Common myeloid progenitor, CD34-positive (primary cell): ENCODE results near the gene GPR162.

Experiments
- CTCF ChIA-PET: fragments of 350-600 bp; sonication (Branson Sonifier 250); formaldehyde crosslinking; loops from one replicate; lab custom pipeline; 2021; ENCODE audit warnings: antibody characterized with exemption; lab: Charles Lee
- POLR2A ChIA-PET: fragments of 350-600 bp; sonication (Branson Sonifier 250); formaldehyde crosslinking; loops from one replicate; lab custom pipeline; 2021; ENCODE audit warnings: antibody characterized with exemption; lab: Charles Lee
- DNase-seq, 3 donors: peaks; one replicate each; pipeline versions ENCODE4 v3.0.0 to v3.0.0-alpha.2; 2013
- H3K27ac ChIP-seq, 2 experiments: 1 replicate in 1 of 2; 2 replicates in 1 of 2; pipeline ENCODE4 v1.7.0; 2013; ENCODE audit warnings: inconsistent platforms in 2 of 2, low read length in 2 of 2, mild to moderate bottlenecking in 2 of 2, low read depth in 1 of 2, moderate library complexity in 1 of 2; ENCODE audit not compliant: severe bottlenecking in 2 of 2, insufficient read depth in 1 of 2, poor library complexity in 1 of 2
- H3K27me3 ChIP-seq, 5 experiments: replicated peaks in 2 of 5; 1 replicate in 3 of 5; 2 replicates in 2 of 5; pipeline versions ENCODE4 v1.6.1 to v1.7.0; 2013; ENCODE audit warnings: low read length in 4 of 5, mild to moderate bottlenecking in 2 of 5, moderate library complexity in 2 of 5, inconsistent platforms in 1 of 5; ENCODE audit not compliant: insufficient read depth in 5 of 5, control insufficient read depth in 4 of 5
- H3K36me3 ChIP-seq, 4 experiments: 1 replicate in 2 of 4; 2 replicates in 2 of 4; pipeline versions ENCODE4 v1.6.1 to v1.7.0; 2013; ENCODE audit warnings: low read length in 3 of 4, control low read depth in 1 of 4, mild to moderate bottlenecking in 1 of 4; ENCODE audit not compliant: control insufficient read depth in 4 of 4, insufficient read depth in 4 of 4
- H3K4me1 ChIP-seq, 4 experiments: 1 replicate in 3 of 4; 2 replicates in 1 of 4; pipeline versions ENCODE4 v1.6.1 to v1.7.1; 2013; ENCODE audit warnings: low read length in 3 of 4, mild to moderate bottlenecking in 3 of 4, control low read depth in 1 of 4, inconsistent platforms in 1 of 4, moderate library complexity in 1 of 4; ENCODE audit not compliant: control insufficient read depth in 4 of 4, insufficient read depth in 4 of 4; ENCODE audit errors: control extremely low read depth in 1 of 4
- H3K4me3 ChIP-seq, 7 experiments: 1 replicate in 4 of 7; 2 replicates in 3 of 7; pipeline versions ENCODE4 v1.5.1 to v1.7.0; 2013; ENCODE audit warnings: mild to moderate bottlenecking in 7 of 7, low read length in 6 of 7, moderate library complexity in 6 of 7, inconsistent platforms in 2 of 7, low read depth in 2 of 7, control low read depth in 1 of 7; ENCODE audit not compliant: insufficient read depth in 4 of 7, control insufficient read depth in 1 of 7; ENCODE audit errors: extremely low read depth in 1 of 7
- H3K9me3 ChIP-seq, 5 experiments: 1 replicate in 4 of 5; 2 replicates in 1 of 5; pipeline versions ENCODE4 v1.6.1 to v1.7.1; 2013; ENCODE audit warnings: low read length in 4 of 5, mild to moderate bottlenecking in 2 of 5, inconsistent platforms in 1 of 5, low read depth in 1 of 5, moderate library complexity in 1 of 5; ENCODE audit not compliant: control insufficient read depth in 4 of 5, insufficient read depth in 2 of 5; ENCODE audit errors: control extremely low read depth in 1 of 5
- WGBS: methylation state at CpG from one replicate; pipeline ENCODE4 v1.1.5; 2013; ENCODE audit not compliant: insufficient coverage; 5-methylcytosine and 5-hydroxymethylcytosine counted together

Gene GPR162

DNA sequence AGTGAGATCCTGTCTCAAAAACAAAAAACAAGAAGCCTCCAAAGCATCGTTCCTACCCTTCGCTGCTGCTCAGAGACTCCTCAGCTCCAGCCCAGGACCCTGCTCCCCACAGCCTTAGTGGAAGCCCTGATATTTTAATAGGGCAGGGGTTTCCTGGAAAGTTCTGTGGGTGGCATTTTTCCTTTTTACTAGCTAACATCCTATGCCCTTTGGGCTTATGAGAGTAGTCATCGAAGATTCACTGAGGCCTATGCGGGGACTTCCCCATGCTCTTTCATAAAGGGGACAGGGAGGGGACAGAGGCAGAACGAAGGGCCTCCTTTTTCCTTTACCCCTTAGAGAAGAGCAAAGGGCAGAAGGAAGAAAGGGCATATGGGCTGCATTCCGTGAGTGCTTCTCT is 41.0 kb upstream of the GPR162 start:
- Histone ChIP-seq H3K36me3 (peaks cover 0 to 16% (median under 1%) of the 10 kb centered on the region in 4 experiments), H3K4me3 (no peak overlapping the region), H3K4me1 (peaks cover 0 to 24% (median 21%) of the 10 kb centered on the region in 4 experiments), H3K27ac (no peak overlapping the region), H3K9me3 (no peaks in the 10 kb centered on the region), H3K27me3 (peaks cover 0 to 6% (median 0%) of the 10 kb centered on the region in 5 experiments)
- no peak for DNase-seq
- POLR2A ChIA-PET, result no interaction called here
- WGBS, result 100% methylated on average over 2 of the region's 6 CpGs
- CTCF ChIA-PET, result interaction anchor here (0.8 to 5.3 kb wide), 15 partner anchors 9 to 229 kb away, joined by 3 to 38 read pairs (median 5); partner anchors contain the start of genes GPR162, LAG3, MLF2 and P3H3

DNA sequence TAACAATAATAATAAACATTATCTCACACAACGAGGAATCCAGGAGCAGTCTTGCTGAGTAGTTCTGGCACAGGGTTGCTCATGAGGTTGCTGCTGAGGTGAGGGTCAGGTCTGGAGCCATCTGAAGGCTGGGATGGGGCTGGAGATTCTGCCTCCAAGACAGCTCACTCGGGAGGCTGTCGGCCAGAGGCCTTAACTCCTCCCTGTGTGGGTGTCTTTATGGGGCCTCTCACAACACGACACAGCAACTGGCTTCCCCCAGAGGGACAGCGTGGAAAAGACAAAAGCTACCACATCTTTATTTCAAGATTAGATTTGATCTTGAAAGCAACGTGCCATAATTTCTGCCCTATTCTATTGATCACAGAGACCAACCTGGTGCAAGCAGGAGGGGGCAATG is 39.5 kb upstream of the GPR162 start:
- H3K4me3 ChIP-seq, result no peak overlapping the region
- no peaks in the 10 kb centered on the region for H3K9me3 ChIP-seq
- no peak for DNase-seq
- peaks cover 0 to 4% (median 0%) of the 10 kb centered on the region in 4 experiments for H3K36me3 ChIP-seq
- ChIA-PET POLR2A (no interaction called here), CTCF (interaction anchor here (1.2 to 5.3 kb wide), 10 partner anchors 9 to 161 kb away, joined by 3 to 38 read pairs (median 8); partner anchors contain the start of genes GPR162 and MLF2)
- 100% methylated on average over 3 of the region's 6 CpGs for WGBS
- H3K4me1 ChIP-seq, result peaks cover 2 to 33% (median 25%) of the 10 kb centered on the region in 4 experiments
- H3K27ac ChIP-seq, result no peak overlapping the region
- peaks cover 0 to 3% (median 0%) of the 10 kb centered on the region in 5 experiments for H3K27me3 ChIP-seq

GRCh38 chr12:6782850-6783566 is 38.6 kb upstream of the GPR162 start:
- H3K4me3 ChIP-seq, result no peak overlapping the region
- H3K36me3 ChIP-seq, result no peaks in the 10 kb centered on the region
- ChIA-PET POLR2A (interaction anchor here (0.6 kb wide), 1 partner anchor 86 kb away, joined by 3 read pairs; no protein-coding TSS in a partner anchor), CTCF (interaction anchor here (1.0 to 5.3 kb wide), 8 partner anchors 10 to 162 kb away, joined by 3 to 38 read pairs (median 13); partner anchors contain the start of genes GPR162 and MLF2)
- H3K4me1 ChIP-seq, result peaks cover 2 to 32% (median 24%) of the 10 kb centered on the region in 4 experiments
- H3K27ac ChIP-seq, result no peak overlapping the region
- no peaks in the 10 kb centered on the region for H3K9me3 ChIP-seq
- 87% methylated on average over 8 of the region's 10 CpGs for WGBS
- H3K27me3 ChIP-seq, result no peaks in the 10 kb centered on the region
- no peak for DNase-seq

- Histone ChIP-seq H3K4me1 (peaks cover 2 to 28% (median 18%) of the 10 kb centered on the region in 4 experiments), H3K36me3 (no peaks in the 10 kb centered on the region), H3K27me3 (no peaks in the 10 kb centered on the region), H3K4me3 (no peak overlapping the region), H3K27ac (no peak overlapping the region), H3K9me3 (no peaks in the 10 kb centered on the region)
- ChIA-PET POLR2A (no interaction called here), CTCF (interaction anchor here (0.7 to 5.3 kb wide), 8 partner anchors 10 to 52 kb away, joined by 3 to 38 read pairs (median 6); partner anchors contain the start of genes GPR162, MLF2 and P3H3)
- no peak for DNase-seq
- WGBS, result 96% methylated on average over 7 of the region's 9 CpGs
These were observed 37.8 kb upstream of the GPR162 start for GRCh38 chr12:6783828-6784227.

- DNase-seq, result no peak
- ChIA-PET CTCF (interaction anchor here (0.7 to 5.3 kb wide), 10 partner anchors 10 to 52 kb away, joined by 3 to 38 read pairs (median 4); partner anchors contain the start of genes GPR162, MLF2 and P3H3), POLR2A (interaction anchor here (0.6 kb wide), 1 partner anchor 63 kb away, joined by 3 read pairs; no protein-coding TSS in a partner anchor)
- Histone ChIP-seq H3K9me3 (no peaks in the 10 kb centered on the region), H3K27ac (no peak overlapping the region), H3K4me1 (peaks cover 2 to 28% (median 20%) of the 10 kb centered on the region in 4 experiments), H3K36me3 (no peaks in the 10 kb centered on the region), H3K27me3 (no peaks in the 10 kb centered on the region), H3K4me3 (no peak overlapping the region)
- WGBS, result 94% methylated on average over 5 of the region's 5 CpGs
These were observed 37.3 kb upstream of the GPR162 start for GRCh38 chr12:6784296-6784695.

GRCh38 chr12:6784761-6785160 is 36.9 kb upstream of the GPR162 start:
- Histone ChIP-seq H3K27me3 (no peaks in the 10 kb centered on the region), H3K36me3 (no peaks in the 10 kb centered on the region), H3K9me3 (no peaks in the 10 kb centered on the region), H3K4me3 (no peak overlapping the region), H3K4me1 (peaks cover 2 to 32% (median 25%) of the 10 kb centered on the region in 4 experiments), H3K27ac (no peak overlapping the region)
- 63% methylated on average over 4 of the region's 5 CpGs for WGBS
- ChIA-PET POLR2A (interaction anchor here (0.6 kb wide), 1 partner anchor 64 kb away, joined by 3 read pairs; no protein-coding TSS in a partner anchor), CTCF (interaction anchor here (1.0 to 4.9 kb wide), 7 partner anchors 9 to 52 kb away, joined by 3 to 38 read pairs (median 4); partner anchors contain the start of genes MLF2 and P3H3)
- no peak for DNase-seq
